HG03520 (cell line): ENCODE results near the gene TPRN.

Source experiments
- ATAC-seq: cut with Tn5 transposase; IDR thresholded peaks from one replicate; pipeline ENCODE4 v1.9.1; 2021; ENCODE audit warnings: mild to moderate bottlenecking, moderate library complexity; ENCODE audit not compliant: unreplicated experiment

Gene TPRN

DNA sequence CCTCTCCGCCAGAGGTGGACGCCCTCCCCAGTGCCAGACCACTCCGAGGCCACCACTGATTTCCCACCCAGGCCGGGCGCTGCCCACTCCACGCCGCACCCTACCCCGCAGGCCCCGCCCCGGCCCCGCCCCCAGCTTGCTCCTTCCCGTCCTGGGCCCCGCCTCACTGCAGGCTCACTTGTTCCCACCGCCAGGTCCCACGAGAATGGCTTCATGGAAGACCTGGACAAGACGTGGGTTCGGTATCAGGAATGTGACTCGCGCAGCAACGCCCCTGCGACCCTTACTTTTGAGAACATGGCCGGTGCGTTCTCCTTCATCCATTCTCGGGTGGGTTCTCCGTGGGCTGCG lies 37.2 kb downstream of the TPRN start:
- no peak for ATAC-seq

DNA sequence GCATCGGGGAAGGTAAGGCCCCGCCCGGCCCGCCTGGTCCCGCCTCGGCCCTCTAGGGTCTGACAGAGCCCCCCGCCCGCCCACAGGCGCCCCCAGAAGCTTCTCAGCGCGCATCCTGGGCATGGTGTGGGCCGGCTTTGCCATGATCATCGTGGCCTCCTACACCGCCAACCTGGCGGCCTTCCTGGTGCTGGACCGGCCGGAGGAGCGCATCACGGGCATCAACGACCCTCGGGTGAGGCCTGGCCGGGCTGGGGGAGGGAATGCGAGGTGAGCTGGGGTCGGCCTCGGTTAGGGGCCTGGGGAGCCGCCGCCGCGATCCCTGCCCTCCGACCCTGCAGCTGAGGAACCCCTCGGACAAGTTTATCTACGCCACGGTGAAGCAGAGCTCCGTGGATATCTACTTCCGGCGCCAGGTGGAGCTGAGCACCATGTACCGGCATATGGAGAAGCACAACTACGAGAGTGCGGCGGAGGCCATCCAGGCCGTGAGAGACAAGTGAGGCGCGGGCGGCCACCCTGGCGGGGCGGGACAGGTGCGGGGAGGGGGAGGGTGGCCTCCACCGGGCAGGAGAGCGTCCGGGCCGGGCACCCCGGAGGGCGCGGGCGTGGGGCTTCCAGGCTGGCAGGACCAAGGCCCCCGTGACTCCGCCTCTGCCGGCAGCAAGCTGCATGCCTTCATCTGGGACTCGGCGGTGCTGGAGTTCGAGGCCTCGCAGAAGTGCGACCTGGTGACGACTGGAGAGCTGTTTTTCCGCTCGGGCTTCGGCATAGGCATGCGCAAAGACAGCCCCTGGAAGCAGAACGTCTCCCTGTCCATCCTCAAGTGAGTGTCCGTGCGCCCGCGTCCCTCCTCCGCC lies 37.8 kb downstream of the TPRN start:
- ATAC-seq, result no peak

DNA sequence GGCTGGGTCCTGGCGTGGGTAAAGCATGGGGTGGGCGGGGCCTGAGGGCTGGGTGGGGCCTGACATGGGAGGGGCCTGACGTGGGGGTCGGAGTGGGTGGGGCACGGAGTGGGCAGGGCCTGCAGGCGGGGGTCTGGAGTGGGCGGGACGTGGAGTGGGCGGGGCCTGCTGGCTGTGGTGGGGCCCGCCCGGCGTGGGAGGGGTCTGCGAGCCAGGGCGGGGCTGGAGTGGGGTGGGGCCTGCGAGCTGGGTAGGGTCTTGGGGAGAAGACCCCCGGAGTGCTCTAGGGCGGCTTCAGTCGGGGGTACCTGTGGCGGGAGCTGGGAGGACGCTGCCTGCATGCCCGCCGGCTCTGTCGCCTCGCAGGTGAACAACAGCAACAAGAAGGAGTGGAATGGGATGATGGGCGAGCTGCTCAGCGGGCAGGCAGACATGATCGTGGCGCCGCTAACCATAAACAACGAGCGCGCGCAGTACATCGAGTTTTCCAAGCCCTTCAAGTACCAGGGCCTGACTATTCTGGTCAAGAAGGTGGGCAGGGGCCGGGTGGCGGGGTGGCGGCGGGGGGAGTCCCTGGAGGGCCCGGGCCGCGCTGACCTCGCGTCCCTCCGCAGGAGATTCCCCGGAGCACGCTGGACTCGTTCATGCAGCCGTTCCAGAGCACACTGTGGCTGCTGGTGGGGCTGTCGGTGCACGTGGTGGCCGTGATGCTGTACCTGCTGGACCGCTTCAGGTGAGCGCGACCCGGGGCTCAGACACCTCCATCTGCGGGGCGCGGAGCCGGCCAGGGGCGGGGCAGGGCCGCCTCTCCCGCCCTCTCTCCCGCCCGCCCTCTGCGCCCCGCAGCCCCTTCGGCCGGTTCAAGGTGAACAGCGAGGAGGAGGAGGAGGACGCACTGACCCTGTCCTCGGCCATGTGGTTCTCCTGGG lies 38.7 kb downstream of the TPRN start:
- ATAC-seq, result no peak

DNA sequence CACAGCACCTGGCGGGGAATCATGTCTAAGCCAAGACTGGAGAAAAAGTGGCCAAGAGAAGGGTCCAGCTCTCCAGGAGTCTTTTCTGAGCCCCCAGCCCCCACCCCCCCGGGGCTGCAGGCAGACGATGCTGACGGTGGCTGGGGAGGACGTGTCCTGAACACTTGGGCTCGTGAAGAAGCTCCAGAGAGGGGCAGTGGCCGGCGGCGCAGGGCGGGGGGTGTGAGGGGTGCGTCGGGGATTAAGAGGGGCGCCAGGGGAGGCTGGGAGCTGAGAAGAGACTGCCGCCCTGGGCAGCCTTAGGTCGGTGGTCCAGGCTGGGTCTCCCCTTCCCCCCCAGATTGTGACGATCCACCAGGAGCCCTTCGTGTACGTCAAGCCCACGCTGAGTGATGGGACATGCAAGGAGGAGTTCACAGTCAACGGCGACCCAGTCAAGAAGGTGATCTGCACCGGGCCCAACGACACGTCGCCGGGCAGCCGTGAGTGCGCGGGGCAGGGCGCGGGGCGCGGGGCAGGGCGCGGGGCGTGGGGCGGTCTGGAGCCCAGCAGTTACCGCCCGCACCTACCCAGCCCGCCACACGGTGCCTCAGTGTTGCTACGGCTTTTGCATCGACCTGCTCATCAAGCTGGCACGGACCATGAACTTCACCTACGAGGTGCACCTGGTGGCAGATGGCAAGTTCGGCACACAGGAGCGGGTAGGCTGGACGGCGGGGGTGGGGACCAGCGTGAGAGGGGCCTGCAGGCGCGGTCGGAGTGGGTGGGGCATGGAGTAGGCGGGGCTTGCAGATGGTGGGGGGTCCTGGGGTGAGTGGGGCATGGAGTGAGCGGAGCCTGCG lies 39.6 kb downstream of the TPRN start:
- no peak for ATAC-seq

DNA sequence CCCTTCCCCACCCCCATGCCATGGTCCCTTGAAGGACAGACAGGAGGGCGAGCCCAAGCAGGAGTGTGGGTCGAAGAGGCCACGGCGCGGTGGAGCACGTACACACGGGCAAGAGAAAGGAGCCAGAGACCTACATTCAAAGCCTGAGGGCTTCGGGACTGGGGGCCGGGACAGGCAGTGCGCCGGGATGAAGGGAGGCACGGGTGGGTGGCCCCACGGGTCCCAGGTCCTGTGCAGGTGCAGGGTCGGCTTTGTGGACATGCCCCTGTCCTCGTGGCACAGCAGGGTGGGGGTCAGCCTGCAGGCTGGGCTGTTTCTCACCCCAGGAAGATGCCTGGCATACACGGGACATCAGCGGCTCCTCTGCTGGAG lies 40.5 kb downstream of the TPRN start:
- ATAC-seq, result no peak

DNA sequence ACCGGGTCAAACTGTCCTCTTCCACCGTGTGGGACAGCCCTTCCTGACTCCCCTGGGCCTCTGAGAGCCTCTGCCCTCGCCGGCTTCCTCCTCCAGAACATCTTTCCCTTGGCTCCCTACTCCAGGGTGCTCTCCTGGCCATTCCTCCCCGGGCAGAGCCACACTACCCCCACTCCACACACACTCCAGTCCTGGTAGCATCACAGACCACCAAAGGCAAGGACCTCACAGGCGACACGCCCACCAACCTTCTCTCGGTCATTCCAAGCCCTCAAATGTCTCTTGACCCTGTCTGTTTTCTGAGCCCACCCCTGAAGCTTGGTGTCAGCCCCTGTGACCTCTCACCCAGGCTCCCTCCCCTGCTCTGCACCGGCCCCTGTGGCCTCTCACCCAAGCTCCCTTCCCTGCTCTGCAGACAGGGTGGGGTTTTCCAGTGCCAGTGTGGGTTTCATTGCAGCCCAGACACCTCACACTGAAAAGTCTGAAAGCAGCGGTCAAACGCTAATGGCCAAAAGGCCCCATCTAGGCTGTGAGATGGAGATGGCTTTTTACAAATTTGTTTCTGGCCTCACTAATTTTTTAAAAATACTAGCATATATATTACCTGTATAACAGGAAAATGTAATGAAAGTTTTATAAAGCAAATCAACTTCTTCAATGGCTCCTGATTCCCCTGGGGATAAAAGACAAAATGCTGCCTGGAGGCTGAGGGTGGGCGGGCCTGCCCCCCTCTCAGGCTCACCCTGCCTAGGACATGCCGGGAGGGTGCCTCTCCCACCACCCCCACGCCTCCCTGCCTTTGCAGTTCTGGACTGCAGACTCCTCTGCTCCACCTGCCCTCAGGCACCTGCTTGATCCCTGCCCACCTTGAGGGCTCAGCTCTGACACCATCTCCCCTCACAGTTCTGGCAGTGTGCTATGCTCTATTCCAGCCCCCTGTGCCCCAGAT lies 41.2 kb downstream of the TPRN start:
- no peak for ATAC-seq

DNA sequence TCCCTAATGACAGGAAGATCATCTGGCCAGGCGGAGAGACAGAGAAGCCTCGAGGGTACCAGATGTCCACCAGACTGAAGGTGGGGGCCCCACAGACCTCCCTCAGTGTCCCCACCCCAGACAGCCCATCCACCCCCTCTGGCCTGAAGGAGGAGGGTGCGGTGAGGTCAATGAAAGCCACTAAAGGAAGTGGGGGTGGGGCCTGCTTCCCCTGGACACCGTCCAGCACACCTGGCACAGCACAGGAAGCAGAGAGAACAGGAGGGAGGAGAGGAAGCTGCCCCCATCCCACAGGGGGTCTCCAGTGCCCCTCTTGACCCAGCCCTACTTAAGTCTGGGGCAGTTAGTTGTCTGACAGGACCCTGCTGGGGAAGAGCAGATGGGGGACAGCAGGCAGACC lies 41.9 kb downstream of the TPRN start:
- ATAC-seq, result no peak

DNA sequence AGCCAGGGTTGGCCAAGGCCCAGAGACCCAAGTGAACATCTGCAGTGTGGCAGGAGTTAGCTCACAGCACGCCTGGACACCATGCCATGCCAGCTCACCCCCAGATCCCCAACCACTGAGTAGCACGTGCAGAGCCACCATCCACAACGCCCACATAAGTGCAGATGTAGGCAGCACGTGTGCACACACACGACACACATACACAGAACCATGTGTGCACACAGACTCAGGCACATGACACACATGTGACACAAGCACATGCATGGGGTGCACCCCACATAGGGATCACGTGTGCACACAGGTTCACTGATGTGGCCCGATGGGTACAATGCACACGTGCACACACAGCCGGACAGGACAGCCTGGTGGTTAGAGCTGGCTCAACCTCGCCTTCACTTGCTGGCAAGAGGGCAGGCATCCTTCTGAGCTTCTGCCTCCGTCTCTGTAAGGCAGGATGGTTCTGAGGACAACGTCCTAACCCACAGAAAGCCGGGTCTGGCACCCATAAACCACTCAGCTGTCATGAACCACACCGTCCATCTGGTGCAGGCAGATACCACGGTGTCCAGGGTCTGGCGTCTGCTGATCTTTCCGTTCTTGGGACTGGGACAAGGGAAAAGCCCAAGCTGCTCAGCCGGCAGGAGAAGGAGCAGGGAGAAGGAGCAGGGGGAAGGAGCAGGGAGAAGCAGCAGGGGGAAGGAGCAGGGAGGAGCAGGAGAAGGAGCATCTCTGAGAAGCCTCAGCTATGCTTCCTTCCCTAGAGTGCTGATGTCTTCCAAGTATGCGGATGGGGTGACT lies 42.7 kb downstream of the TPRN start:
- no peak for ATAC-seq

DNA sequence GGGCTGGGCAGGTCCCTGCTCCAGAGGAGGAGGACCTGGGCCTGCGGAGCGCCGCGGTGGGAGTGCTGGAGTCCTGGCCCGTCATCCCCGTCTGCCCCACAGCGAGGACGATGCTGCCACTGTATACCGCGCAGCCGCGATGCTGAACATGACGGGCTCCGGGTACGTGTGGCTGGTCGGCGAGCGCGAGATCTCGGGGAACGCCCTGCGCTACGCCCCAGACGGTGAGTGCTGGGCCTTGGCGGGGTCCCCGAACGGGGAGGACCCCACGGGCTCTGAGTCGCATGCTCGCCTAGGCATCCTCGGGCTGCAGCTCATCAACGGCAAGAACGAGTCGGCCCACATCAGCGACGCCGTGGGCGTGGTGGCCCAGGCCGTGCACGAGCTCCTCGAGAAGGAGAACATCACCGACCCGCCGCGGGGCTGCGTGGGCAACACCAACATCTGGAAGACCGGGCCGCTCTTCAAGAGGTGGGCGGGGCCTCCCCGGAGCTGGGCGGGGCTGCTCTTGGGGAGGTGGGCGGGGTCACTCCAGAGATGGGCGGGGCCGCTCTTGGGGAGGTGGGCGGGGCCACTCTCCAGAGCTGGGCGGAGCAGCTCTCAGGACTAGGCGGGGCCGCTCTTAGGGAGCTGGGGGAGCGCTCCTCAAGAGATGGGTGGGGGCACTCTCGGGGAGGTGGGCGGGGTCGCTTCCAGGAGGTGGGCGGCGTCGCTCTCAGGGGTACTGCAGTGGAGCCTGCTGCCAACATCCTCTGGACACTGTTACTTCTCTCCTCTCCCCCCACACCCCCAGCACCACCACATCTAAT lies 43.8 kb downstream of the TPRN start:
- ATAC-seq, result no peak

DNA sequence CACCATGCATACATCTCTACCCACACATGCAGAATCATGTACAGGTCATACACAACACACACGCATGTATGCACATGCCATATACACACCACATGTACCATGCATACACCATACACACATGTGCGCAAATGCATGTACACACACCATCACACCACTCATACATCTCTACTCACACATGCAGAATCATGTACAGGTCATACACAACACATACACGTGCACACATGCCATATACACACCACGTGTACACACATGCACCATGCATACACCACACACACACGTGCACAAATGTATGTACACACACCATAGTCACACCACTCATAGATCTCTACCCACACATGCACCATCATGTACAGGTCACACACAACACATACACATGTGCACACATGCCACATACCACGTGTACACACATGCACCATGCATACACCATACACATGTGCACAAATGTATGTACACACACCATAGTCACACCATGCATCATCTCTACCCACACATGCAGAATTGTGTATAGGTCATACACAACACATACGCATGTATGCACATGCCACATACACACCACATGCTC lies 47.6 kb downstream of the TPRN start:
- ATAC-seq, result no peak

DNA sequence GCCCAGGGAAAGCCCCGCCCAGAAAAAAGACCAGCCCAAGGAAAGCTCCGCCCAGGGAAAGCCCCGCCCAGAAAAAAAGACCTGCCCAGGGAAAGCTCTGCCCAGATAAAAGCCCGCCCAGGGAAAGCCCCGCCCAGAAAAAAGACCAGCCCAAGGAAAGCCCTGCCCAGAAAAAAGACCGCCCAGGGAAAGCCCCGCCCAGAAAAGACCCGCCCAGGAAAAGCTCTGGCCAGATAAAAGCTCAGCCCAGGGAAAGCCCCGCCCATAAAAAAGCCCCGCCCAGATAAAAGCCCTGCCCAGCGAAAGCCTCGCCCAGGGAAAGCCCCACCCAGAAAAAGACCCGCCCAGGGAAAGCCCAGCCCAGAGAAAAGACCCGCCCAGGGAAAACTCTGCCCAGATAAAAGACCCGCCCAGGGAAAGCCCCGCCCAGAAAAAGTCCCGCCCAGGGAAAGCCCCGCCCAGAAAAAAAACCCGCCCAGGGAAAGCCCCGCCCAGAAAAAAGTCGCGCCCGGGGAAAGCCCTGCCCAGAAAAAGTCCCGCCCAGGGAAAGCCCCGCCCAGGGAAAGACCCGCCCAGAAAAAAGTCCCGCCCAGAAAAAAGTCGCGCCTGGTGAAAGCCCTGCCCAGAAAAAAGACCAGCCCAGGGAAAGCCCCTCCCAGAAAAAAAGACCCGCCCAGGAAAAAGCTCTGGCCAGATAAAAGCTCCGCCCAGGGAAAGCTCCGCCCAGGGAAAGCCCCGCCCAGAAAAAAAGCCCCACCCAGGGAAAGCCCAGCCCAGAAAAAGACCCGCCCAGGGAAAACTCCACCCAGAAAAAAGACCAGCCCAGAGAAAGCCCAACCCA lies 49.7 kb downstream of the TPRN start:
- peak; percentile 43 for ATAC-seq

DNA sequence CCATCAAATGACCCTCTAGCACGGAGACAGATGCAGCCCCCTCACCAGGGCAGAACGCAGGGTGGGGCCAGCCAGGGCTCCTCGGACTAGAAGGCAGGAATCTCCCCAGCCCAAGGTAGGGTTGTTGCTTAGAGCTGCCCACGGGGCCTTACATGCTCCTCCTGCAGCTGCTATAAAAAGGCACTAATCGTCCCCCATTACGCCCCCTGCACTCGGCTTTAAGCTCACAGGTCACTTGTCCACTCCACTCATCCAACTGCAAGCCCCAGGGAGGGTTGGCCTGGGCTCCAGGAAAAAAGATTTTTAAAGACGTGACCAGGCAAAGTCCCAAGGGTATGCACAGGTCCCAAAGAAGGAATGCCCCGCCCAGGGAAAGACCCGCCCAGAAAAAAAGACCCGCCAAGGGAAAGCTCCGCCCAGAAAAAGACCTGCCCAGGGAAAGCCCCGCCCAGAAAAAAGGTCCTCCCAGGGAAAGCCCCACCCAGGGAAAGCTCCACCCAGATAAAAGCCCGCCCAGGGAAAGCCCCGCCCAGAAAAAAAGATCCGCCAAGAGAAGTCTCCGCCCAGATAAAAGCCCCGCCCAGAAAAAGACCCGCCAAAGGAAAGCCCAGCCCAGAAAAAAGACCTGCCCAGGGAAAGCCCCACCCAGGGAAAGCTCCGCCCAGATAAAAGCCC lies 50.5 kb downstream of the TPRN start:
- ATAC-seq, result peak; percentile 1

DNA sequence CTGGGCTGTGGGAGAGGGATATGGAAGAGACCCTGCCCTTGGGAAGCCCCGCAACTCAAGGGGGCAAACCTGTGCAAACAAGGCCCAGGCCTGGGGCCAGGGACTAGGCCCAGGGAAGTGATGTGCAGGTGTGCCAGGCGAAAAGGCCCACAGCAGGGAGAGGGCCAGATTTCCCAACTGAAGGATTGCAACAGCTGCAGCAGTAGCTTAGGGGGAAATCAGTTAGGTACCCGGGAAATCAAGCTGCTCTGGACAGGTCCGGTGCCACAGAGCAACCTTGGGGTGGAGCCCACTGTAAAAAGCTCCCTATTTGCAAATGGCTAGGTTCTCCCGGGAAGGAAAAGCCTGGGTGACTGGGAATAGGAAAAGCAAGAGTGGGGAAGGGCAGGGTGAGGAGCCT lies 51.2 kb downstream of the TPRN start:
- ATAC-seq, result no peak

DNA sequence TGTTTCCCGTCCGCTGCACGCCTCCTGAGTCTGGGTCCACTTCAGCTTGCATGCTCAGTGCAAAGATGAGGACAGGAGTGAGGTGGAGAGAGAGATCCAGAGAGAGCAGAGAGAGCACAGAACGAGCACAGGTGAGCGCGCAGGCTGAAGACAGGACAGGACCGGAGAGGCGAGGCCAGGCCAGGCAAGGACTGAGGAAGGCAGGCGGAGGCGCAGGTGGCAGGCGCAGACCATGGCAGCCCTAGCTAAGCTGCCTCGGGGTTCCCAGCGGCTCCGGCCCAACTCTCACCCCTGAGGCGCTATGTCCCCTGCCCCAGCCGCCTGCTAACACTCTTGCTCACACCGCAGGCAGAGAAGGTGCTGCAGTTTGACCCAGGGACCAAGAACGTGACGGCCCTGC lies 51.9 kb downstream of the TPRN start:
- ATAC-seq, result no peak

DNA sequence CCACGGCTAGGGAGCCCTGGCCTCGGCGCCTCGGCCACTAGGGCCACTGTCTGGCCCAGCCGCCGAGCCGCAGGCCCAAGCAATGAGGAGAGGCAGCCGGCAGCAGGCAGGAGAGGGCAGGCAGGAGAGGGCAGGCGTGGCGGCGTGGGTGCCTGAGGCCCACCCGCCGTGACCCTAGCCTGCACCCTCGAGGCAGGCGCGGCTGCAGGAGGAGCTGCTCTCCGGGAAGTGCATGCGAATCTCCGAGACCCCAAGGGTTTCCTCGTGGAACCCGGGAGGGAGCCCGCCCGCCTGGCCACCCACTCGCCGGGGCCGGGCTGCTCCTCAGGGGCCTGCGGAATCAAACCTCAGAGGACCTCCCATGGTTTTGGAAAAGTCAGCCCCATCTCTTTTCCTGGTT lies 52.3 kb downstream of the TPRN start:
- no peak for ATAC-seq

DNA sequence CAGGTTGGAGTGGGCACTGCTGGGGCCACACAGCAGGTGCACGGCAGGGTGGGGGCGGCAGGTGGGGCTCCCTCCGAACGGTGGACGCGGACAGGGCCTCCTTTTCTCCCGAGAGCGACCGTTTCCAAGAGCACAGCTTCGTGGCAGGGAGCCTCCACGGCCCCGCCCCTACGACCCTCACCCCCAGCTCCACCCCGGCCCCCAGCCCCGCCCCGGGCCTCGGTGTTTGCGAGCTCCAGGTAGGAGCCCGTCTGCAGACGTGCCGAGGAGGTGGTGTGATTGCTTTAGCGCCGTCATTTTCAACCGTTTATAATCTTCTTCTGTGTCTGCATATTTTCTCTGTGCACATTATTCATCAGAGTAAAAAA lies 52.8 kb downstream of the TPRN start:
- ATAC-seq, result no peak
